Measurements from ENCODE around the gene ALKBH8. TPM values are rescaled to one million over a fixed set of nuclear protein-coding genes. Genes with fewer than 3 reads are reported as not detected.

ALKBH8 gene
- total and polyA plus RNA-seq, 2 of the 13 experiments (the other 11 are each of a cell fraction or from before 2014, with no cell fraction given): 2.4 to 9.1 TPM

DNA sequence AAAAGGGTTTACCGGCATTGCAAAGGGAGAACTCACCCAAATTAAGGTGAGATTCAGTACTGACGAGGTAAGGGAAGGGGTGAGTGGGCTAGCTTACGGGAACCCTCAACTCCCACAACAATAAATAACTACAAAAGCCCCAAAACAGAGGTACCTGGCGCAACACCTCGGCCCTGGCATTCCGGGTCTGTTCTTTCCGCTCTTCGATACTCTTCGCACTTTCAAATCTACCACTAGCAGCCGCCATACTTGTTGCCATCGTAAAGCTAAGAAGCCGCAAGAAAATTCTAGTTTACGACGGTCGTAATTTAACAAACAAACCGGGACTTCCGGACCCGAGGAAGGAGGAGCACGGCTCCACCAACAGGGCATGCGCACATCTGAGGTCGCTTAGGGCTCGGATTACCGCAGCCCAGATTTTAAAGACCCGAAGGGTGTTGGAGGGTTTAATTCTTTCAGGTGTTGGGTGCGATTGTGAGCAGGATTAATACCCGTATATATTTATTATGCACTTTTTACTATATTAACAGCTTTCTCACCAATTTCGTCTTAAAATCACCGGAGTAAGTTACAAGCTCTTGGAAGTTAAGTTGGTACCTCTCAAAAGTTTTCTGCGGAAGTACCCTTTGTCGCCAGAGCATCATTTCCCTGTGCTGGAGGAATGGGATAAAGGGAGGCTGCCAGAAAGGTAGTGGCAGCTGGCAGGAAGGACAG is 107.8 kb downstream of the ALKBH8 start, which contains the start of gene CWF19L2 (continued):
- TF ChIP-seq, protein P1, sequence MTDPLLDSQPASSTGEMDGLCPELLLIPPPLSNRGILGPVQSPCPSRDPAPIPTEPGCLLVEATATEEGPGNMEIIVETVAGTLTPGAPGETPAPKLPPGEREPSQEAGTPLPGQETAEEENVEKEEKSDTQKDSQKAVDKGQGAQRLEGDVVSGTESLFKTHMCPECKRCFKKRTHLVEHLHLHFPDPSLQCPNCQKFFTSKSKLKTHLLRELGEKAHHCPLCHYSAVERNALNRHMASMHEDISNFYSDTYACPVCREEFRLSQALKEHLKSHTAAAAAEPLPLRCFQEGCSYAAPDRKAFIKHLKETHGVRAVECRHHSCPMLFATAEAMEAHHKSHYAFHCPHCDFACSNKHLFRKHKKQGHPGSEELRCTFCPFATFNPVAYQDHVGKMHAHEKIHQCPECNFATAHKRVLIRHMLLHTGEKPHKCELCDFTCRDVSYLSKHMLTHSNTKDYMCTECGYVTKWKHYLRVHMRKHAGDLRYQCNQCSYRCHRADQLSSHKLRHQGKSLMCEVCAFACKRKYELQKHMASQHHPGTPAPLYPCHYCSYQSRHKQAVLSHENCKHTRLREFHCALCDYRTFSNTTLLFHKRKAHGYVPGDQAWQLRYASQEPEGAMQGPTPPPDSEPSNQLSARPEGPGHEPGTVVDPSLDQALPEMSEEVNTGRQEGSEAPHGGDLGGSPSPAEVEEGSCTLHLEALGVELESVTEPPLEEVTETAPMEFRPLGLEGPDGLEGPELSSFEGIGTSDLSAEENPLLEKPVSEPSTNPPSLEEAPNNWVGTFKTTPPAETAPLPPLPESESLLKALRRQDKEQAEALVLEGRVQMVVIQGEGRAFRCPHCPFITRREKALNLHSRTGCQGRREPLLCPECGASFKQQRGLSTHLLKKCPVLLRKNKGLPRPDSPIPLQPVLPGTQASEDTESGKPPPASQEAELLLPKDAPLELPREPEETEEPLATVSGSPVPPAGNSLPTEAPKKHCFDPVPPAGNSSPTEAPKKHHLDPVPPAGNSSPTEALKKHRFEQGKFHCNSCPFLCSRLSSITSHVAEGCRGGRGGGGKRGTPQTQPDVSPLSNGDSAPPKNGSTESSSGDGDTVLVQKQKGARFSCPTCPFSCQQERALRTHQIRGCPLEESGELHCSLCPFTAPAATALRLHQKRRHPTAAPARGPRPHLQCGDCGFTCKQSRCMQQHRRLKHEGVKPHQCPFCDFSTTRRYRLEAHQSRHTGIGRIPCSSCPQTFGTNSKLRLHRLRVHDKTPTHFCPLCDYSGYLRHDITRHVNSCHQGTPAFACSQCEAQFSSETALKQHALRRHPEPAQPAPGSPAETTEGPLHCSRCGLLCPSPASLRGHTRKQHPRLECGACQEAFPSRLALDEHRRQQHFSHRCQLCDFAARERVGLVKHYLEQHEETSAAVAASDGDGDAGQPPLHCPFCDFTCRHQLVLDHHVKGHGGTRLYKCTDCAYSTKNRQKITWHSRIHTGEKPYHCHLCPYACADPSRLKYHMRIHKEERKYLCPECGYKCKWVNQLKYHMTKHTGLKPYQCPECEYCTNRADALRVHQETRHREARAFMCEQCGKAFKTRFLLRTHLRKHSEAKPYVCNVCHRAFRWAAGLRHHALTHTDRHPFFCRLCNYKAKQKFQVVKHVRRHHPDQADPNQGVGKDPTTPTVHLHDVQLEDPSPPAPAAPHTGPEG (CRISPR knock-in tag; IDR thresholded peaks at IDR 0.05): no peak
- TF ChIP-seq ZNF761 (CRISPR knock-in tag; conservative IDR thresholded peaks at IDR 0.05) (0 out of 2 replicates have a peak, but pooled peaks have one; percentile 35), ESRRA (CRISPR knock-in tag; IDR thresholded peaks at IDR 0.05; ENCODE audit: low read depth) (no peak), FOSL1 (CRISPR knock-in tag; IDR thresholded peaks at IDR 0.05; ENCODE audit: borderline replicate concordance) (no peak), SAFB2 (CRISPR knock-in tag; IDR thresholded peaks at IDR 0.05; ENCODE audit: borderline replicate concordance, low read depth) (no peak), PLRG1 (conservative IDR thresholded peaks at IDR 0.05) (no peak), ZKSCAN8 (CRISPR knock-in tag; IDR thresholded peaks at IDR 0.05; ENCODE audit: borderline replicate concordance) (no peak), SMAD3 (CRISPR knock-in tag; IDR thresholded peaks at IDR 0.05) (peak; percentile 50; the same call in 1 of the 2 replicates), CREM (IDR thresholded peaks at IDR 0.05) (peak; percentile 59), CREM (CRISPR knock-in tag; IDR thresholded peaks at IDR 0.05) (no peak), ZMYM4 (CRISPR knock-in tag; IDR thresholded peaks at IDR 0.05) (peak; percentile 93), ZNF33A (CRISPR knock-in tag; IDR thresholded peaks at IDR 0.05; ENCODE audit: borderline replicate concordance) (0 out of 2 replicates have a peak, but pooled peaks have one; percentile 62), ELF4 (CRISPR knock-in tag; IDR thresholded peaks at IDR 0.05; ENCODE audit: borderline replicate concordance) (peak; percentile 55; the same call in 1 of the 2 replicates), KDM5B (CRISPR knock-in tag; IDR thresholded peaks at IDR 0.05; ENCODE audit: borderline replicate concordance) (no peak), ARID2 (CRISPR knock-in tag; IDR thresholded peaks at IDR 0.05; ENCODE audit: borderline replicate concordance) (no peak), SIN3B (IDR thresholded peaks at IDR 0.05; ENCODE audit: low read length) (peak; percentile 94)
- TF ChIP-seq, protein P2, sequence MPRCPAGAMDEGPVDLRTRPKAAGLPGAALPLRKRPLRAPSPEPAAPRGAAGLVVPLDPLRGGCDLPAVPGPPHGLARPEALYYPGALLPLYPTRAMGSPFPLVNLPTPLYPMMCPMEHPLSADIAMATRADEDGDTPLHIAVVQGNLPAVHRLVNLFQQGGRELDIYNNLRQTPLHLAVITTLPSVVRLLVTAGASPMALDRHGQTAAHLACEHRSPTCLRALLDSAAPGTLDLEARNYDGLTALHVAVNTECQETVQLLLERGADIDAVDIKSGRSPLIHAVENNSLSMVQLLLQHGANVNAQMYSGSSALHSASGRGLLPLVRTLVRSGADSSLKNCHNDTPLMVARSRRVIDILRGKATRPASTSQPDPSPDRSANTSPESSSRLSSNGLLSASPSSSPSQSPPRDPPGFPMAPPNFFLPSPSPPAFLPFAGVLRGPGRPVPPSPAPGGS (CRISPR knock-in tag; IDR thresholded peaks at IDR 0.05): no peak
- TF ChIP-seq, protein P3, sequence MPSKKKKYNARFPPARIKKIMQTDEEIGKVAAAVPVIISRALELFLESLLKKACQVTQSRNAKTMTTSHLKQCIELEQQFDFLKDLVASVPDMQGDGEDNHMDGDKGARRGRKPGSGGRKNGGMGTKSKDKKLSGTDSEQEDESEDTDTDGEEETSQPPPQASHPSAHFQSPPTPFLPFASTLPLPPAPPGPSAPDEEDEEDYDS (CRISPR knock-in tag; IDR thresholded peaks at IDR 0.05): peak; percentile 49; the same call in 1 of the 2 replicates
- TF ChIP-seq, protein P4, sequence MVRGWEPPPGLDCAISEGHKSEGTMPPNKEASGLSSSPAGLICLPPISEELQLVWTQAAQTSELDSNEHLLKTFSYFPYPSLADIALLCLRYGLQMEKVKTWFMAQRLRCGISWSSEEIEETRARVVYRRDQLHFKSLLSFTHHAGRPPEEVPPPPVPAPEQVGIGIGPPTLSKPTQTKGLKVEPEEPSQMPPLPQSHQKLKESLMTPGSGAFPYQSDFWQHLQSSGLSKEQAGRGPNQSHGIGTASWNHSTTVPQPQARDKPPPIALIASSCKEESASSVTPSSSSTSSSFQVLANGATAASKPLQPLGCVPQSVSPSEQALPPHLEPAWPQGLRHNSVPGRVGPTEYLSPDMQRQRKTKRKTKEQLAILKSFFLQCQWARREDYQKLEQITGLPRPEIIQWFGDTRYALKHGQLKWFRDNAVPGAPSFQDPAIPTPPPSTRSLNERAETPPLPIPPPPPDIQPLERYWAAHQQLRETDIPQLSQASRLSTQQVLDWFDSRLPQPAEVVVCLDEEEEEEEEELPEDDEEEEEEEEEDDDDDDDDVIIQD (CRISPR knock-in tag; IDR thresholded peaks at IDR 0.05; ENCODE audit: low read depth): peak; percentile 66; the same call in 1 of the 2 replicates
- TF ChIP-seq, protein P5, sequence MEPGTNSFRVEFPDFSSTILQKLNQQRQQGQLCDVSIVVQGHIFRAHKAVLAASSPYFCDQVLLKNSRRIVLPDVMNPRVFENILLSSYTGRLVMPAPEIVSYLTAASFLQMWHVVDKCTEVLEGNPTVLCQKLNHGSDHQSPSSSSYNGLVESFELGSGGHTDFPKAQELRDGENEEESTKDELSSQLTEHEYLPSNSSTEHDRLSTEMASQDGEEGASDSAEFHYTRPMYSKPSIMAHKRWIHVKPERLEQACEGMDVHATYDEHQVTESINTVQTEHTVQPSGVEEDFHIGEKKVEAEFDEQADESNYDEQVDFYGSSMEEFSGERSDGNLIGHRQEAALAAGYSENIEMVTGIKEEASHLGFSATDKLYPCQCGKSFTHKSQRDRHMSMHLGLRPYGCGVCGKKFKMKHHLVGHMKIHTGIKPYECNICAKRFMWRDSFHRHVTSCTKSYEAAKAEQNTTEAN (CRISPR knock-in tag; conservative IDR thresholded peaks at IDR 0.05): no peak
